ENCODE measurements around the gene TYW1B.
"Not testable (repeated sequence)": the region's sequence is repeated elsewhere in the genome, so short reads cannot be mapped to it uniquely, and the experiment has no call there.

- not testable (repeated sequence) for TF ChIP-seq POLR2A (IDR thresholded peaks at IDR 0.05; ENCODE audit: low read depth, low read length); CTCF (conservative IDR thresholded peaks at IDR 0.05; ENCODE audit: low read depth, low read length); MXI1 (IDR thresholded peaks at IDR 0.05; ENCODE audit: borderline replicate concordance, low read depth, low read length); CEBPB (IDR thresholded peaks at IDR 0.05; ENCODE audit: low read depth, low read length); MAFK (IDR thresholded peaks at IDR 0.05; ENCODE audit: low read depth, low read length); RAD21 (IDR thresholded peaks at IDR 0.05; ENCODE audit: low read length); USF2 (IDR thresholded peaks at IDR 0.05; ENCODE audit: low read depth, low read length); FOS (IDR thresholded peaks at IDR 0.05; ENCODE audit: low read depth, low read length); CHD1 (IDR thresholded peaks at IDR 0.05; ENCODE audit: low read depth, low read length); SMC3 (IDR thresholded peaks at IDR 0.05; ENCODE audit: low read depth, low read length); BHLHE40 (IDR thresholded peaks at IDR 0.05; ENCODE audit: low read depth, low read length); RFX5 (IDR thresholded peaks at IDR 0.05; ENCODE audit: low read depth, low read length); NFE2L2 (IDR thresholded peaks at IDR 0.05; ENCODE audit: low read depth, low read length); RCOR1 (IDR thresholded peaks at IDR 0.05; ENCODE audit: insufficient replicate concordance, low read length)
These were observed 281.3 kb downstream of the TYW1B start for GRCh38 chr7:72546586-72547237.

Data from IMR-90 (cell line).